ENCODE data around the gene MTARC1.
A peak's percentile ranks its signal among the peaks of the same experiment; 100 is the strongest.

MTARC1 gene

DNA sequence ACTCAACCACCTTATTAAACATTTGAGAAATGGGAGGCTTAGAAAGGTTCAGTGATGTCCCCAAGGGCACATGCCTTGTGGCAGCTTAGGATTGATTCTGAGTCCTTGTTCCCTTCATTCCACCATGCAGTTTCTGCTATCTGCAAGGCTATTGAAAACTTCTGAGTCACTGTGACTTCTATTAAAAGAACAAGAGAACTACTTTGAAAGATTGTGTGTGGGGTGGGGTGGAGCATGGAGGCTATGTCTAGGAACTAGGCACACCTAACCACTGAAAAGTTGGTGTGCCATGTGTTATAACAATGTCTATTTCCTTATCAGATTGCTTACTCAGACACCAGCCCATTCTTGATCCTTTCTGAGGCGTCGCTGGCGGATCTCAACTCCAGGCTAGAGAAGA lies 10.8 kb downstream of the MTARC1 start:
- no peaks in the 10 kb centered on the region for H3K9me3 ChIP-seq (ENCODE audit: control insufficient read depth, low read length)
- H3K4me3 ChIP-seq (ENCODE audit: low read depth, low read length): no peak overlapping the region
- no peaks in the 10 kb centered on the region for H3K27me3 ChIP-seq (ENCODE audit: control insufficient read depth, insufficient read depth, low read length)
- TF ChIP-seq, protein P1, sequence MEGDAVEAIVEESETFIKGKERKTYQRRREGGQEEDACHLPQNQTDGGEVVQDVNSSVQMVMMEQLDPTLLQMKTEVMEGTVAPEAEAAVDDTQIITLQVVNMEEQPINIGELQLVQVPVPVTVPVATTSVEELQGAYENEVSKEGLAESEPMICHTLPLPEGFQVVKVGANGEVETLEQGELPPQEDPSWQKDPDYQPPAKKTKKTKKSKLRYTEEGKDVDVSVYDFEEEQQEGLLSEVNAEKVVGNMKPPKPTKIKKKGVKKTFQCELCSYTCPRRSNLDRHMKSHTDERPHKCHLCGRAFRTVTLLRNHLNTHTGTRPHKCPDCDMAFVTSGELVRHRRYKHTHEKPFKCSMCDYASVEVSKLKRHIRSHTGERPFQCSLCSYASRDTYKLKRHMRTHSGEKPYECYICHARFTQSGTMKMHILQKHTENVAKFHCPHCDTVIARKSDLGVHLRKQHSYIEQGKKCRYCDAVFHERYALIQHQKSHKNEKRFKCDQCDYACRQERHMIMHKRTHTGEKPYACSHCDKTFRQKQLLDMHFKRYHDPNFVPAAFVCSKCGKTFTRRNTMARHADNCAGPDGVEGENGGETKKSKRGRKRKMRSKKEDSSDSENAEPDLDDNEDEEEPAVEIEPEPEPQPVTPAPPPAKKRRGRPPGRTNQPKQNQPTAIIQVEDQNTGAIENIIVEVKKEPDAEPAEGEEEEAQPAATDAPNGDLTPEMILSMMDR (IDR thresholded peaks at IDR 0.05): no peak
- no peaks in the 10 kb centered on the region for H3K4me1 ChIP-seq
- H3K4me2 ChIP-seq (ENCODE audit: low read length): no peak overlapping the region
- H2AFZ ChIP-seq: no peak overlapping the region
- H3K27ac ChIP-seq: no peak overlapping the region
- H3K9ac ChIP-seq: no peak overlapping the region
- H3K79me2 ChIP-seq: no peaks in the 10 kb centered on the region
- H3K36me3 ChIP-seq (ENCODE audit: control insufficient read depth, insufficient read depth, low read length): no peaks in the 10 kb centered on the region

DNA sequence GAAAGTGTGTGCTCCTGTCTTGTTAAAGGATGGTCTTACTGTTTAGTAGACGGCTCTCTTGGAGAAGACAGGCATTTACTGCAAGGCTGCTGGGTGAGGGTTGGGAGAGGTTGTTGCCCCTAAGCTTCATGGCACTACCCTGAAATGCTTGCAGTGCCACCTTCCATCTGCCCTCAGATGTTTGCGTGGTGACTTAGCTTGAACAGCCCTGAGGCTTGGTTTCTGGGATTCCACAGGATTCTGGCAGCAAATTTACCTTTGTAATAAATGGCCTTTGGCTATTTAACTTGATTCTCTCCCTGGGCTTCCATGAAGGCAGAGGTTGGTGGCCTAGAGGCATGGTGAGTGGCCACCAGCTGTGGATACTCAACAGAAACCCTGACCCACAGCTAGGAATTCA lies 11.6 kb downstream of the MTARC1 start:
- Histone ChIP-seq H3K4me2 (ENCODE audit: low read length) (no peak overlapping the region), H3K27ac (no peak overlapping the region), H3K36me3 (ENCODE audit: control insufficient read depth, insufficient read depth, low read length) (no peaks in the 10 kb centered on the region), H3K9me3 (ENCODE audit: control insufficient read depth, low read length) (no peaks in the 10 kb centered on the region), H3K27me3 (ENCODE audit: control insufficient read depth, insufficient read depth, low read length) (no peaks in the 10 kb centered on the region), H2AFZ (no peak overlapping the region), H3K79me2 (no peaks in the 10 kb centered on the region), H3K9ac (no peak overlapping the region), H3K4me1 (no peaks in the 10 kb centered on the region), H3K4me3 (ENCODE audit: low read depth, low read length) (no peak overlapping the region)
- TF ChIP-seq, protein P1 (IDR thresholded peaks at IDR 0.05): no peak

DNA sequence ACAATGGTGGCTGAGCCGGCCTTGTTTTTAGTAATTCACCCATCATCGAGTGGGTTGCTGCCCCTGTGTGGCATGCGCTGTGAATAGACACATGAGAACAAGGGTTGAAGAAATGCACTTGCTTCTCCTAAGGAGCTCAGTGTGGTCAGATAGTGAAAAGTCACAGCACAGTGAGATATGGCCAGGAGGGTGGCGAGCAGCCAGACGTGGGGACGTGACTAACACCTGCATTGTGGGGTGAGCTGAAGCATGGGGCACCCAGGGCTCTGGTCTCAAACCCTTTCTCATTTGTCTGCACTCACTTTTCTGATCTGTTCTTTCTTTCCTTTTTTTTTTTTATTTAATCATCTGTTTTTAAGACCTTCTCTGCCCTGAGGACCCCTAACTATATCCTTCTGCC lies 13.5 kb downstream of the MTARC1 start:
- no peaks in the 10 kb centered on the region for H3K4me1 ChIP-seq
- H3K79me2 ChIP-seq: no peaks in the 10 kb centered on the region
- TF ChIP-seq, protein P1 (IDR thresholded peaks at IDR 0.05): no peak
- no peak overlapping the region for H3K4me3 ChIP-seq (ENCODE audit: low read depth, low read length)
- H3K4me2 ChIP-seq (ENCODE audit: low read length): no peak overlapping the region
- no peak overlapping the region for H3K9ac ChIP-seq
- no peaks in the 10 kb centered on the region for H3K9me3 ChIP-seq (ENCODE audit: control insufficient read depth, low read length)
- H2AFZ ChIP-seq: no peak overlapping the region
- H3K36me3 ChIP-seq (ENCODE audit: control insufficient read depth, insufficient read depth, low read length): no peaks in the 10 kb centered on the region
- H3K27ac ChIP-seq: no peak overlapping the region
- H3K27me3 ChIP-seq (ENCODE audit: control insufficient read depth, insufficient read depth, low read length): no peaks in the 10 kb centered on the region

DNA sequence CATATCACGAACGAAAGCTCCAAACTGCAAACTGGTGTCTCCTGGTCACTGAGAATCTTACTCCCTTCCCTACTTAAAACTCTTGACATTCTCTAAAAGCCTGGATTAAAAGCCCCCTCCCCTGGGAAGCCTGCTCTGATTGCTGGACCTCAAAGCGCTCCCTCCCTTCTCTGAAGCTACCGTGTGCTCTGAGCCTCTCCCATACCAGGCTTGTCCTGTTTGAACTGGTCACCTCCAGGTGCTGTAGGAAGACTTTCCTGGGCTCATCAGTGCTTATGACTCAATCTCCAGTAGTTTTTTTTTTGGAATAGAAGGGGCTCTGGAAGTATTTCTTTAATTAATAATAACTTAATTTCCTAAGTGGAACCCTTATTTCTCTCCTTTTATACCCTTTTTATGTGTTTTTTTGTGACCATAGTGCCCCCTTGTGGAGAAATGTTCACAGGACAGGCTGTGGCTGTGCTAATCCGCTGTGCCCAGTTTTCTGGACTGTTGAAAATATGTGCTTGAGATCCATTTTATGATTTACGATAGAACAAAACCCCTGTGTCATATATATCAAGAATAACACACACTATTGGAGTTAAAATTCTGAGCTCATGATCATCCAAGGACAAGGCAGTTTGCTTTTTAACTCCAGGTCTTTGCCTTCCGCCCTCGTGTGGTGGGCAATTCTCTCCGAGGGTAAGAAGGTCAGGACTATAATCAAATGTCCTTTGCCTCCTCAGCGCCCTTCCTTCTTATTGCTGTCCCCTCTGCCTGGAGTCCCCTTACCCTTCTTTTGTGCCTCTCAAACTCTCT lies 16.9 kb downstream of the MTARC1 start:
- TF ChIP-seq, protein P1 (IDR thresholded peaks at IDR 0.05): peak; percentile 66
- no peak overlapping the region for H2AFZ ChIP-seq
- H3K27ac ChIP-seq: no peak overlapping the region
- no peaks in the 10 kb centered on the region for H3K36me3 ChIP-seq (ENCODE audit: control insufficient read depth, insufficient read depth, low read length)
- H3K4me3 ChIP-seq (ENCODE audit: low read depth, low read length): no peak overlapping the region
- H3K79me2 ChIP-seq: no peaks in the 10 kb centered on the region
- no peaks in the 10 kb centered on the region for H3K9me3 ChIP-seq (ENCODE audit: control insufficient read depth, low read length)
- H3K4me2 ChIP-seq (ENCODE audit: low read length): no peak overlapping the region
- no peak overlapping the region for H3K9ac ChIP-seq
- no peaks in the 10 kb centered on the region for H3K27me3 ChIP-seq (ENCODE audit: control insufficient read depth, insufficient read depth, low read length)
- H3K4me1 ChIP-seq: no peaks in the 10 kb centered on the region

DNA sequence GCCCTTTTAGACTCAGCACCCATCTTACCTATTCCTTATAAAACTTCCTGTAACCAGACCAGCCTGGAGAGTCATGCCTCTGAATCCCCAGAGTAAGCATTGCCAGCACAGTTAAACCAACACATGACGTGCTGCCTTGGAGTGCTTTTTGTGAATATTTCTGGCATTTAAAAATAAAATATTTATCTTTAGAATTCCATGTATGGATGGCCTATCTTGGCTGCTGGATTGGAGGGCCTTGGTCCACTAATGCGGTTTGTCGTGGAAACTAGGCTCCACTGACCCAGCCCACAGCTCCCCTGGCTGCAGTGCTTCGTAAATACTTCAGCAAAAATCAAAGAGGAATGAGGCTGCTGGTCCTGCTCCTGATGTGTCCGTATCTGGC lies 17.5 kb downstream of the MTARC1 start:
- Histone ChIP-seq H3K9ac (no peak overlapping the region), H3K27ac (no peak overlapping the region), H3K4me1 (no peaks in the 10 kb centered on the region), H3K27me3 (ENCODE audit: control insufficient read depth, insufficient read depth, low read length) (no peaks in the 10 kb centered on the region), H3K36me3 (ENCODE audit: control insufficient read depth, insufficient read depth, low read length) (no peaks in the 10 kb centered on the region), H3K4me3 (ENCODE audit: low read depth, low read length) (no peak overlapping the region), H2AFZ (no peak overlapping the region), H3K4me2 (ENCODE audit: low read length) (no peak overlapping the region), H3K9me3 (ENCODE audit: control insufficient read depth, low read length) (no peaks in the 10 kb centered on the region), H3K79me2 (no peaks in the 10 kb centered on the region)
- TF ChIP-seq, protein P1 (IDR thresholded peaks at IDR 0.05): no peak
